ENCODE results near the gene YY1. TPM values are rescaled to one million over a fixed set of nuclear protein-coding genes. Genes with fewer than 3 reads are reported as not detected.

YY1 gene
- total RNA-seq, 1 donor from 2014 or later = 60.6 TPM

DNA sequence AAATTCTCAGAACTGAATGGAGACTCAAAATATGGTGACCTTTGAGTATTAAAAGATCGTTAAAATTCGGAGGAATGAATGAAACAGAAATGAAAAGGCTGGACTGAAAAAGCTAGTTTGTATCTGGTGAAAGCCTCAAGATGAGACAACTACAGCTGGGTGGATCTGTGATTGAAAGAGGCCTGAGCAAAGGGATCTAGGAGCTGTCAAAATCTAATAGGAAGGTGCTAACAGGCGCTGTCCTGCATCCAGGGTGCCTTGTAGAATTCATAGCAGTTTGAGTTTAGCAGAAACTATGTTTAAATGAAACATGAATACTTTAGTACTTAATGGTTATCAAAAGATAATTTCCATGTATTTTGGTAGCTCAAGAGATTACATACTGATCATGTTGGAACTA, 2.3 kb downstream of the YY1 start:
- H3K36me3 Mint-ChIP-seq (ENCODE audit: unreplicated experiment) = no peaks in the 10 kb centered on the region
- TF ChIP-seq, protein P1, sequence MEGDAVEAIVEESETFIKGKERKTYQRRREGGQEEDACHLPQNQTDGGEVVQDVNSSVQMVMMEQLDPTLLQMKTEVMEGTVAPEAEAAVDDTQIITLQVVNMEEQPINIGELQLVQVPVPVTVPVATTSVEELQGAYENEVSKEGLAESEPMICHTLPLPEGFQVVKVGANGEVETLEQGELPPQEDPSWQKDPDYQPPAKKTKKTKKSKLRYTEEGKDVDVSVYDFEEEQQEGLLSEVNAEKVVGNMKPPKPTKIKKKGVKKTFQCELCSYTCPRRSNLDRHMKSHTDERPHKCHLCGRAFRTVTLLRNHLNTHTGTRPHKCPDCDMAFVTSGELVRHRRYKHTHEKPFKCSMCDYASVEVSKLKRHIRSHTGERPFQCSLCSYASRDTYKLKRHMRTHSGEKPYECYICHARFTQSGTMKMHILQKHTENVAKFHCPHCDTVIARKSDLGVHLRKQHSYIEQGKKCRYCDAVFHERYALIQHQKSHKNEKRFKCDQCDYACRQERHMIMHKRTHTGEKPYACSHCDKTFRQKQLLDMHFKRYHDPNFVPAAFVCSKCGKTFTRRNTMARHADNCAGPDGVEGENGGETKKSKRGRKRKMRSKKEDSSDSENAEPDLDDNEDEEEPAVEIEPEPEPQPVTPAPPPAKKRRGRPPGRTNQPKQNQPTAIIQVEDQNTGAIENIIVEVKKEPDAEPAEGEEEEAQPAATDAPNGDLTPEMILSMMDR (IDR thresholded peaks at IDR 0.05; ENCODE audit: partially characterized antibody, unreplicated experiment) = no peak
- peak overlapping the region; percentile 87 for H3K4me3 Mint-ChIP-seq (ENCODE audit: unreplicated experiment)
- H3K27ac Mint-ChIP-seq (ENCODE audit: unreplicated experiment) = peak overlapping the region; percentile 44
- peaks cover 14% of the 10 kb centered on the region for H3K9me3 Mint-ChIP-seq (ENCODE audit: unreplicated experiment)
- peaks cover 22% of the 10 kb centered on the region for H3K4me1 Mint-ChIP-seq (ENCODE audit: low read depth, unreplicated experiment)
- no peak for DNase-seq
- peaks cover 11% of the 10 kb centered on the region for H3K27me3 Mint-ChIP-seq (ENCODE audit: unreplicated experiment)

DNA sequence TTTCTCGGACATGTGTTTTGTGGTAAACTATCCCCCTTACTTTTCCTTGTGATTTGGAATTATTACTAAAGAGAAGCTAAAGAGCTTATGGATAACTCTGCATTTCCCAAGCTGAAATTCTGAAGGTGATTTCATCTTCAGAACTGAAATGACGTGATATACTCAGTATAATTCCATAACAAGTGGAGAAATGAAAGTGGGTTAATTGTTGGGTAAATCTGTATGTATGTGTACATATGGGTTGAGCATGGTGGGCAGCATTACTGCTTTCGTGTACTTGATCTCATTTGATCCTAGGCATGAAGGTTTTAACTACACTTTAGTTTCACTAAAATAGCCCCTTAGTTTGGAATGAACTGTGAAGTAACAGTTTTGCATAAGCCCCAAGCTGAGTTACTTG, 4.1 kb downstream of the YY1 start:
- Mint-ChIP-seq H3K9me3 (ENCODE audit: unreplicated experiment) (peaks cover 6% of the 10 kb centered on the region), H3K27me3 (ENCODE audit: unreplicated experiment) (peaks cover 8% of the 10 kb centered on the region), H3K27ac (ENCODE audit: unreplicated experiment) (peak overlapping the region; percentile 46), H3K36me3 (ENCODE audit: unreplicated experiment) (no peaks in the 10 kb centered on the region), H3K4me1 (ENCODE audit: low read depth, unreplicated experiment) (peaks cover 26% of the 10 kb centered on the region), H3K4me3 (ENCODE audit: unreplicated experiment) (peak overlapping the region; percentile 64)
- DNase-seq = no peak
- TF ChIP-seq, protein P1 (IDR thresholded peaks at IDR 0.05; ENCODE audit: partially characterized antibody, unreplicated experiment) = no peak

DNA sequence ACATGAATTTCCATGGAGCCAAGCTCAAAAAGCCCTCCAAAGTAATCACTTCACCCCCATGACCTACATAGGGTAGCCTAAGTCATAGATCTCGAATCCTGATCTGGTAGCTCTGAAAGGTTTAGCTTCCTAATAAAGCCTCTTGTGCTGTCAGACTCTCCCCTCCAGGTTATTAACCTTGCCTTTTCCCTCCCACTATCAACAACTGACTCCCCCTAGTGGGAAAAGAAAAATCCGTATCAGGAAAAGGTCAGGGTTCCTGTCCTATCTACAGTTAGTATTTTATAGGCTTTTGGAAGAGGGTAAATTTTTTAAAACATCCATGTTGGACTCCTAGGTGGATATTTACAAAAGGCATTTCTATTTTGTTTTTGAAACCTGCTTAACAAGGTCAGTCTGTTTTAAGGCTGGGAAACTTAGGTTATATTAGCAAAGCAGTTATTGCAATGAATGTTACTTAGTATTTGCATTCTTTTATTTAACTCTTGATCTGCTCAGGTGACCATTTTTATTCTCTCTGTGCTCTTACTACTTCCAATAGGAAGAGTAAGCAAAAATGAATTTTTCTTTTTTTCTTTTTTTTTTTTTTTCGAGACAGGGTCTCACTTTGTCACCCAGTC, 8.0 kb downstream of the YY1 start:
- no peak for DNase-seq
- no peaks in the 10 kb centered on the region for H3K36me3 Mint-ChIP-seq (ENCODE audit: unreplicated experiment)
- H3K4me1 Mint-ChIP-seq (ENCODE audit: low read depth, unreplicated experiment) = peaks cover 22% of the 10 kb centered on the region
- H3K9me3 Mint-ChIP-seq (ENCODE audit: unreplicated experiment) = no peaks in the 10 kb centered on the region
- no peak overlapping the region for H3K27ac Mint-ChIP-seq (ENCODE audit: unreplicated experiment)
- peaks cover 1% of the 10 kb centered on the region for H3K27me3 Mint-ChIP-seq (ENCODE audit: unreplicated experiment)
- peak overlapping the region; percentile 49 for H3K4me3 Mint-ChIP-seq (ENCODE audit: unreplicated experiment)
- TF ChIP-seq, protein P1 (IDR thresholded peaks at IDR 0.05; ENCODE audit: partially characterized antibody, unreplicated experiment) = peak; percentile 69

DNA sequence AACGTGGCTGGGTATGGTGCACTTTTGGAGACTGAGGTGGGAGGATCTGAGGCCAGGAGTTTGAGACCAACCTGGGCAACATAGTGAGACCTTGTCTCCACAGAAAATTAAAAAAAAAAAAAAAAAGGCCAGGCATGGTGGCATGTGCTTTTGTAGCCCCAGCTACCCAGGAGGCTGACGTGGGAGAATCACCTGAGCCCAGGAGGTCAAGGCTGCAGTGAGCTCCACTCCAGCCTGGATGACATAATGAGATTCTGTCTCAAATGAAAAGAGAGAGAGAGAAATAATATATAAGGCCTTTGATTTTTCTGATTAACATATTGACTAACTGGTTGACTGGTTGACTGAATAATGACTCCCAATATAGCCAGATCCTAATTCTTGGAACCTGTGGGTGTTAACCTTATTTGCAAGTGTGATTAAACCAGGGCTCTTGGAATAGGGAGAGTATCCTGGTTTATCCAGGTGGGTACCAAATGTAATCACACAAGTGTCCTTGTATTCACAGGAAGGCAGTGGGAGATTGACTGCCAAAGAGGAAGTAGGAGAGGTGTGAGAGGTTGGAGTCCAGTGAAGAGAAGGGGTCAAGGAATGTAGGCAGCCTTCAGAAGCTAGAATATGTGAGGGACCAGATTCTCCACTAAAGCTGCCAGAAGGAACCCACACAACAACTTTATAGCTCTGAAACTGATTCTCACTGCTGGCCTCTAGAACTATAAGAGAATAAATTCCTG, 12.0 kb downstream of the YY1 start:
- TF ChIP-seq, protein P1 (IDR thresholded peaks at IDR 0.05; ENCODE audit: partially characterized antibody, unreplicated experiment) = no peak
- Mint-ChIP-seq H3K9me3 (ENCODE audit: unreplicated experiment) (peaks cover 2% of the 10 kb centered on the region), H3K36me3 (ENCODE audit: unreplicated experiment) (no peaks in the 10 kb centered on the region), H3K4me3 (ENCODE audit: unreplicated experiment) (no peak overlapping the region), H3K27ac (ENCODE audit: unreplicated experiment) (no peak overlapping the region), H3K4me1 (ENCODE audit: low read depth, unreplicated experiment) (peaks cover 14% of the 10 kb centered on the region), H3K27me3 (ENCODE audit: unreplicated experiment) (no peaks in the 10 kb centered on the region)
- DNase-seq = no peak

DNA sequence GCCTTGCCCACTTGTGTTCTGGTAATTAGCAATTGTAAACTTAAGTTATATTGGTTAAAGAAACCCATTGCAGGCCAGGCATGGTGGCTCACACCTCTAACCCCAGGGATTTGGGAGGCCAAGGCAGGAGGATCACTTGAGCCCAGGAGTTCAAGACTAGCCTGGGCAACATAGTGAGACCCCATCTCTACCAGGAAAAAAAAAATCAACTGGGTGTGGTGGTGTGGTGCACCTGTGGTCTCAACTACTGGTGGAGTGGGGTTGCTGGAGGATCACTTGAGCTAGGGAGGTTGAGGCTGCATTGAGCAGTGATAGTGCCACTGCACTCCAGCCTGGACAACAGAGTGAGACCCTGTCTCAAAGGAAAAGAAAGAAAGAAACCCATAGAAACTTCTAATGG, 13.7 kb downstream of the YY1 start:
- H3K27me3 Mint-ChIP-seq (ENCODE audit: unreplicated experiment) = no peaks in the 10 kb centered on the region
- H3K36me3 Mint-ChIP-seq (ENCODE audit: unreplicated experiment) = no peaks in the 10 kb centered on the region
- peaks cover 2% of the 10 kb centered on the region for H3K9me3 Mint-ChIP-seq (ENCODE audit: unreplicated experiment)
- no peaks in the 10 kb centered on the region for H3K4me1 Mint-ChIP-seq (ENCODE audit: low read depth, unreplicated experiment)
- H3K4me3 Mint-ChIP-seq (ENCODE audit: unreplicated experiment) = no peak overlapping the region
- no peak for DNase-seq
- TF ChIP-seq, protein P1 (IDR thresholded peaks at IDR 0.05; ENCODE audit: partially characterized antibody, unreplicated experiment) = no peak
- no peak overlapping the region for H3K27ac Mint-ChIP-seq (ENCODE audit: unreplicated experiment)

All from glutamatergic neuron (in vitro differentiated cells).